H1 (cell line): ENCODE measurements around the gene MBNL1. TPM values are rescaled to one million over a fixed set of nuclear protein-coding genes. Genes with fewer than 3 reads are reported as not detected.

Source experiments
- CTCF ChIA-PET: fragments of 300-600 bp; sonication (Branson Sonifier 250); formaldehyde crosslinking; loops from one replicate; lab custom pipeline; 2021; ENCODE audit not compliant: partially characterized antibody; lab: Charles Lee
- POLR2A ChIA-PET: fragments of 300-600 bp; sonication (Branson Sonifier 250); formaldehyde crosslinking; loops from one replicate; lab custom pipeline; 2021; ENCODE audit warnings: inconsistent platforms; ENCODE audit not compliant: partially characterized antibody; lab: Charles Lee
- DNase-seq, 2 experiments: peaks; one replicate each; pipeline versions ENCODE4 v3.0.0 to v3.0.0-alpha.2; 2010 to 2022; ENCODE audit warnings: low spot score in 2 of 2, low read depth in 1 of 2, mixed read lengths in 1 of 2
- FAIRE-seq: peaks from 2 replicates; lab custom pipeline; 2011; peaks lifted over from hg19 to GRCh38; lab: Jason Lieb, UNC
- H2AFZ ChIP-seq: 2 replicates; pipeline ENCODE4 v1.8.1; 2012; ENCODE audit warnings: low read length, inconsistent platforms
- H2AK5ac ChIP-seq: 2 replicates; pipeline ENCODE4 v1.6.1; 2013; ENCODE audit warnings: low read depth, low read length
- H2BK120ac ChIP-seq: replicated peaks from 2 replicates; pipeline ENCODE3; 2013; ENCODE audit warnings: low read depth, low read length, inconsistent platforms
- H2BK12ac ChIP-seq: 2 replicates; pipeline ENCODE4 v1.6.1; 2013; ENCODE audit warnings: low read depth, low read length
- H2BK15ac ChIP-seq: 2 replicates; pipeline ENCODE4 v1.6.1; 2013; ENCODE audit warnings: low read length
- H2BK20ac ChIP-seq: 2 replicates; pipeline ENCODE4 v1.6.1; 2013; ENCODE audit warnings: low read length
- H2BK5ac ChIP-seq: 2 replicates; pipeline ENCODE4 v1.6.1; 2013; ENCODE audit warnings: low read depth, low read length
- H3K14ac ChIP-seq: 2 replicates; pipeline ENCODE4 v1.6.1; 2013; ENCODE audit warnings: inconsistent platforms; ENCODE audit not compliant: insufficient read length
- H3K18ac ChIP-seq: 2 replicates; pipeline ENCODE4 v1.6.1; 2013; ENCODE audit warnings: low read length; ENCODE audit errors: extremely low read depth
- H3K23ac ChIP-seq: 2 replicates; pipeline ENCODE4 v1.6.1; 2013; ENCODE audit warnings: inconsistent platforms; ENCODE audit not compliant: insufficient read length
- H3K23me2 ChIP-seq: 2 replicates; pipeline ENCODE4 v1.6.1; 2013; ENCODE audit warnings: low read depth, low read length
- H3K27ac ChIP-seq: 2 replicates; pipeline ENCODE4 v1.6.1; 2011; ENCODE audit warnings: low read depth, low read length, inconsistent platforms
- H3K27me3 ChIP-seq, 4 experiments: replicated peaks in 1 of 4; 1 replicate in 1 of 4; 2 replicates in 3 of 4; pipeline versions ENCODE4 v1.6.1 to v1.8.1; 2011 to 2013; ENCODE audit warnings: low read length in 3 of 4, mild to moderate bottlenecking in 3 of 4, inconsistent platforms in 2 of 4, mixed read lengths in 2 of 4, moderate library complexity in 1 of 4; ENCODE audit not compliant: control insufficient read depth in 3 of 4, insufficient read depth in 3 of 4; ENCODE audit errors: extremely low read depth in 1 of 4
- H3K36me3 ChIP-seq, 4 experiments: 2 replicates each; pipeline versions ENCODE4 v1.6.1 to v1.8.1; 2011 to 2013; ENCODE audit warnings: mild to moderate bottlenecking in 4 of 4, low read length in 3 of 4, moderate library complexity in 2 of 4, control low read depth in 1 of 4, inconsistent platforms in 1 of 4; ENCODE audit not compliant: insufficient read depth in 4 of 4, control insufficient read depth in 2 of 4
- H3K4ac ChIP-seq: replicated peaks from 2 replicates; pipeline ENCODE3; 2013; ENCODE audit warnings: low read length, low read depth, mixed read lengths, inconsistent platforms; ENCODE audit not compliant: insufficient read length
- H3K4me1 ChIP-seq, 4 experiments: replicated peaks in 1 of 4; 1 replicate in 1 of 4; 2 replicates in 3 of 4; pipeline versions ENCODE4 v1.6.1 to v1.8.1; 2011 to 2013; ENCODE audit warnings: low read length in 3 of 4, inconsistent platforms in 2 of 4, mixed read lengths in 1 of 4; ENCODE audit not compliant: insufficient read depth in 4 of 4, control insufficient read depth in 3 of 4
- H3K4me2 ChIP-seq, 2 experiments: 2 replicates each; pipeline versions ENCODE4 v1.6.1 to v1.8.1; 2011 to 2013; ENCODE audit warnings: low read depth in 2 of 2, low read length in 2 of 2, control low read depth in 1 of 2, inconsistent platforms in 1 of 2, mild to moderate bottlenecking in 1 of 2; ENCODE audit not compliant: insufficient read depth in 1 of 2
- H3K4me3 ChIP-seq, 4 experiments: fragments of 200-600, 300-600 bp in 1 of 4; sonication (generic), shearing (Covaris generic), sonication (Bioruptor Twin) in 1 of 4; 2 replicates each; pipeline versions ENCODE4 v1.5.1 to v1.8.1; 2011 to 2016; ENCODE audit warnings: low read length in 4 of 4, low read depth in 3 of 4, control low read depth in 2 of 4, inconsistent platforms in 2 of 4, mild to moderate bottlenecking in 2 of 4, mixed read lengths in 1 of 4, moderate library complexity in 1 of 4; ENCODE audit not compliant: insufficient read depth in 2 of 4; ENCODE audit errors: extremely low read depth in 1 of 4
- H3K56ac ChIP-seq: replicated peaks from 2 replicates; pipeline ENCODE3; 2013; ENCODE audit warnings: low read depth, mild to moderate bottlenecking, mixed read lengths, low read length, inconsistent platforms; ENCODE audit not compliant: insufficient read length
- H3K79me1 ChIP-seq: 2 replicates; pipeline ENCODE4 v1.6.1; 2013; ENCODE audit warnings: low read depth, low read length, control low read depth
- H3K79me2 ChIP-seq, 2 experiments: 2 replicates each; pipeline versions ENCODE4 v1.6.1 to v1.8.1; 2012 to 2013; ENCODE audit warnings: low read length in 2 of 2, mild to moderate bottlenecking in 2 of 2, inconsistent platforms in 1 of 2; ENCODE audit not compliant: insufficient read depth in 2 of 2, control insufficient read depth in 1 of 2
- H3K9ac ChIP-seq, 4 experiments: replicated peaks in 1 of 4; 1 replicate in 1 of 4; 2 replicates in 3 of 4; pipeline versions ENCODE4 v1.6.1 to v1.8.1; 2011 to 2013; ENCODE audit warnings: low read depth in 3 of 4, low read length in 3 of 4, control low read depth in 2 of 4, mild to moderate bottlenecking in 2 of 4, moderate library complexity in 2 of 4, inconsistent platforms in 1 of 4; ENCODE audit errors: extremely low read depth in 1 of 4
- H3K9me3 ChIP-seq, 2 experiments: 2 replicates each; pipeline versions ENCODE4 v1.6.1 to v1.8.1; 2012 to 2013; ENCODE audit warnings: mild to moderate bottlenecking in 2 of 2, moderate library complexity in 2 of 2, control low read depth in 1 of 2, inconsistent platforms in 1 of 2, low read depth in 1 of 2, low read length in 1 of 2, mixed read lengths in 1 of 2; ENCODE audit not compliant: insufficient read depth in 2 of 2
- H4K20me1 ChIP-seq, 2 experiments: replicated peaks in 1 of 2; 2 replicates each; pipeline versions ENCODE3 to v1.8.1; 2011 to 2013; ENCODE audit warnings: inconsistent platforms in 2 of 2, low read length in 2 of 2, mild to moderate bottlenecking in 1 of 2; ENCODE audit not compliant: insufficient read depth in 2 of 2, control insufficient read depth in 1 of 2
- H4K5ac ChIP-seq: 2 replicates; pipeline ENCODE4 v1.6.1; 2013; ENCODE audit warnings: low read length, low read depth, mixed read lengths, inconsistent platforms; ENCODE audit not compliant: insufficient read length
- H4K8ac ChIP-seq: 2 replicates; pipeline ENCODE4 v1.8.0; 2013; ENCODE audit warnings: mild to moderate bottlenecking, moderate library complexity, low read length, inconsistent platforms; ENCODE audit not compliant: insufficient read depth; ENCODE audit errors: extremely low read depth
- H4K91ac ChIP-seq: replicated peaks from 2 replicates; pipeline ENCODE3; 2013; ENCODE audit warnings: low read length, mixed read lengths, inconsistent platforms; ENCODE audit not compliant: insufficient read length
- GABPA ChIP-seq: IDR thresholded peaks from 2 replicates; pipeline ENCODE4 v1.6.1; 2011; ENCODE audit warnings: mild to moderate bottlenecking, low read length, moderate library complexity, borderline replicate concordance; ENCODE audit not compliant: insufficient read depth
- SRF ChIP-seq: IDR thresholded peaks from 2 replicates; pipeline ENCODE4 v1.6.1; 2011; ENCODE audit warnings: mild to moderate bottlenecking, low read depth, low read length, moderate library complexity
- WGBS, 2 experiments: shearing (Covaris generic) in 1 of 2; methylation state at CpG; one replicate each; pipeline versions ENCODE4 v1.1.6 to v1.1.7; 2013 to 2015; ENCODE audit warnings: low lambda C conversion rate in 2 of 2, mixed read lengths in 2 of 2, inconsistent platforms in 1 of 2, low coverage in 1 of 2, missing lambda C conversion rate in 1 of 2; ENCODE audit not compliant: insufficient replicate concordance in 2 of 2, insufficient coverage in 1 of 2, insufficient read length in 1 of 2; ENCODE audit errors: extremely low coverage in 1 of 2, missing lambda C conversion rate in 1 of 2; 5-methylcytosine and 5-hydroxymethylcytosine counted together
- polyA plus RNA-seq, 7 experiments: library from polyadenylated mRNA; depleted of rRNA in 3 of 7; stranded (reverse) in 5 of 7; unstranded in 2 of 7; fragments of >200 nt in 5 of 7; fragments of 200-250 nt in 2 of 7; gene quantifications; 1 replicate in 5 of 7; 2 replicates in 1 of 7; 4 replicates in 1 of 7; pipeline versions ENCODE4 v1.2.1 to v1.2.3, GENCODE V29; 2011 to 2013; ENCODE audit warnings: missing spikeins in 2 of 7, mixed read lengths in 2 of 7
- total RNA-seq: library from RNA; stranded (reverse); fragmentation: NEBNext Ultra II Directional; extraction: Animal tissue kit (Norgen Biotek cat#: 25700); gene quantifications from 2 replicates; pipeline ENCODE4 v1.2.1, GENCODE V29; 2021

Gene MBNL1
- total and polyA plus RNA-seq, 2 of the 8 experiments (the other 6 are each of a cell fraction or from before 2014, with no cell fraction given), result 5.0 to 16.4 TPM

DNA sequence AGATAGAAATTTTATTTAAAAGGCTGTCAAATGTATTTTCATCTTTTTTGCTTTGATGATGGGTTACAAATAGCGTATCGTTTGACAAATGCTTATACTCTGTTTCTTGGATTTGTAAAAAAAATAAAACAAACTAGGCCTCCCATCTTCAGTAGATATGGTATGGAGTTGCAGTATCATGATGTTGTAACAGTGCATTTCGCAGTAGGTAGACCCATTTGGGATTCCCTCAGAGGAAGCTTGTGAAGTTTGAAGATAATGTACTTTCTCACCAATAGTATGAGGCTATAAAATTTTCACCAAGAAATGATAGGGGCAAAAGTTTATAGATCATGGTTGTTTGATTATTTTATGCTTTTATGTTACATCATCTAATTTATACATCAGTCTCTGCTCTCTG lies 10.8 kb downstream of the MBNL1 start:
- no peak overlapping the region for H4K5ac ChIP-seq
- no peak overlapping the region for H2BK15ac ChIP-seq
- no peak overlapping the region for H3K4me2 ChIP-seq
- H2BK5ac ChIP-seq, result no peak overlapping the region
- no peak overlapping the region for H2BK12ac ChIP-seq
- no peak overlapping the region for H3K56ac ChIP-seq
- no peak overlapping the region for H2AK5ac ChIP-seq
- no peak overlapping the region for H3K4me3 ChIP-seq
- no peaks in the 10 kb centered on the region for H3K36me3 ChIP-seq
- no peak overlapping the region for H3K23ac ChIP-seq
- no peak overlapping the region for H3K27ac ChIP-seq
- POLR2A ChIA-PET, result no interaction called here
- no peak overlapping the region for H3K18ac ChIP-seq
- H3K14ac ChIP-seq, result no peak overlapping the region
- no peak overlapping the region for H2AFZ ChIP-seq
- no peak overlapping the region for H3K9ac ChIP-seq
- no peak overlapping the region for H2BK20ac ChIP-seq
- no peaks in the 10 kb centered on the region for H3K27me3 ChIP-seq
- FAIRE-seq (no peak), DNase-seq (no peak)
- no peaks in the 10 kb centered on the region for H3K23me2 ChIP-seq
- 93% methylated on average over 3 of the region's 3 CpGs; no CpG with 5 or more reads in 1 of the 2 experiments for WGBS, 2 experiments
- H3K9me3 ChIP-seq, result no peaks in the 10 kb centered on the region
- H3K4ac ChIP-seq, result no peak overlapping the region
- H4K91ac ChIP-seq, result no peak overlapping the region
- H3K79me1 ChIP-seq, result no peaks in the 10 kb centered on the region
- no peak for TF ChIP-seq SRF
- no peak for TF ChIP-seq GABPA
- no peak overlapping the region for H4K8ac ChIP-seq
- peaks cover 0 to 94% of the 10 kb centered on the region in 2 experiments; a peak in 2 of 4 replicates for H3K79me2 ChIP-seq
- no peak overlapping the region for H2BK120ac ChIP-seq
- peaks cover 0 to 7% (median 2%) of the 10 kb centered on the region in 4 experiments; a peak in 1 of 7 replicates for H3K4me1 ChIP-seq
- H4K20me1 ChIP-seq, result no peaks in the 10 kb centered on the region
- CTCF ChIA-PET, result interaction anchor here (0.8 to 1.1 kb wide), 2 partner anchors 8 to 90 kb away, joined by 3 to 4 read pairs; no protein-coding TSS in a partner anchor
